ENCODE measurements around the gene PLAGL2.
A peak's percentile ranks its signal among the peaks of the same experiment; 100 is the strongest.

PLAGL2 gene

DNA sequence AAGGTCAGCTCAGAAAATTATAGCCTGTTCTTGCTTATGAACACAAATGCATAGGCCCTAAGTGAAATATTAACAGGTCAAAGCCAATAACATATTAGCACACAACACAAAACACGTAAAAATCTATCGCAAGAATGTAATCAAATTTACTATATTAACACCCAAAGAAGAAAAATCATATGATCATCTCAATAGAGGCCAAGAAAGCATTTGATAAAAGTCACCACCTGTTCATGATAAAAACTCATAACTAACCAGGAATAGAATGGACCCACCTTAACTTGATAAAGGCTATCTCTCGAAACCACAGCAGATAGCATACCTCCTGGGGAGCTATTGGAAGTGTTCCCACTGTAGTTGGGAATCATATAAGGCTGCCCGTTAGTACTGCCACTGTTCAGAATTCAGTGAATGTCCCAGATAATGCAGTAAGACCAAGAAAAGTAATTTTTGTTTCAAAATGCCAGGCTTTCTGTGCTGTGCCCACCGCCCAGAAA, 21.8 kb upstream of the PLAGL2 start:
- DNase-seq: no peak

DNA sequence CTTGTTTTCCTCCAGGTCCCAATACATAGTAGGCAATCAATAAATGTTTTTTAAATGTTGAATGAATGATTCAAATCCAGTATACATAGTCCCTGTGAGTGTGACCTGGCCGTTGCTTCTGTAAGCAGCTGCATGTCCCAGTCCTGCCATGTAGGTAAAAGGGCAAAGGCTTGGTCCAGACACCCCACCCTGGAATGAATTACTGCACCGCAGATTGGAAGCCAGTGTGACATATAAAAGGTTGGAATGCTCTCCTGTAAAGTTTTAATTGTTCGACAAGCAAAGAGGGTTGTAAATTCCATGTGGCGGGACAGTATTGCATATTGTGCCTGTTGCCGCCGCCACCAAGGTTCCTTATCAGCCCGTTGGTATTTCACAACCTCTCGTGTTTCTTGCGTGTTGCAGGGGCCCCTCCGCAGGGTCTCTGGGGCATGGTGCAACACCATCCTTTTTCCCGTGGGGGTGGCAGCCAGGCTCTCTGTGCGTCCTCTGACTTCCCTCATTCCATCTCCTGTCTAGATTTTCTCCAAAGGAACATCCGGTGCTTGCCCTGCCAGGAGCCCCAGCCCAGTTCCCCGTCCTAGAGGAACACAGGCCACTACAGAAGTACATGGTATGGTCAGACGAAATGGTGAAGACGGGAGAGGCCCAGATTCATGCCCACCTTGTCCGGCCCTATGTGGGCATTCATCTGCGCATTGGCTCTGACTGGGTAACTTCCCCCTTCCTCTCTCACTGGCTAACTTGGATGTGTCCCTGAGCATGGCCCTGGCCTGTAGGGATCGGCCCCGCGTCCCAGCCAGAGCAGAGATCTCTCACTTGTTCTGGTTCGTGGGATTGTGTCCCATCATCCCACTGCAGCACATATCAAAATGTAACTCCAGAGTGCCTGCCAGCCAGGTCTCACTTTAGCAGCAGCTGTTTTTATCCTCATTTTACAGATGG, 20.5 kb upstream of the PLAGL2 start:
- DNase-seq: peak; percentile 66

DNA sequence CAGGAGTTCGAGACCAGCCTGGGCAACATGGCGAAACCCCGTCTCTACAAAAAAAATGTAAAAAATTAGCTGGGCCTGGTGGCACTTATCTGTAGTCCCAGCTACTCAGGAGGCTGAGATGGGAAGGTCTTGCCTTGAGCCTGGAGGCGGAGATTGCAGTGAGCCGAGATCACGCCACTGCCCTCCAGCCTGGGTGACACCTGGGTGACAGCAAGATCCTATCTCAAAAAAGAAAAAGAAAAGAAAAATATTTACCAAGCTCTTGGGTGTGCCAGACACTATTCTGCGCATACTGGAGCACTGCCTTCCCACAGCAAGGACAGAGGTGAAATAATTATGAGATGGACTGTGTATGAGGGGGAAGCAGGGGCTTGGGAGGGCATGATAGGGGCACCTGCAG, 19.8 kb upstream of the PLAGL2 start:
- no peak for DNase-seq

DNA sequence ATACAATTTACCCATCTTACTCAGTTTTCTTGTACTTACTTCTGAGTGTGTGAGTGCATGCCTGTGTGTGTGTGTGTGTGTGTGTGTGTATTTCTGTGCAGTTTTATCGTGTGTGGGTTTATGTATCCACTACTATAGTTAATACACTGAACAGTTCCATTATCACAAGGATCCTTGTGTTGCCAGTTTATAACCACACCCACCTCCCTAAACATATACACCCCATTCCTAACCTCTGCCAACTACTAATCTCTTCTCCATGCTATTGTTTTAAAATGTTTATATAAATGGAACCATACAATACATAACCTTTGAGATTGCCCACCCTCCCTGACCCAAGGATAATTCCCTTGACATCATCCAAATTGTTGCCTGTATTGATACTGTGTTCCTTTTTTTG, 18.8 kb upstream of the PLAGL2 start:
- no peak for DNase-seq

DNA sequence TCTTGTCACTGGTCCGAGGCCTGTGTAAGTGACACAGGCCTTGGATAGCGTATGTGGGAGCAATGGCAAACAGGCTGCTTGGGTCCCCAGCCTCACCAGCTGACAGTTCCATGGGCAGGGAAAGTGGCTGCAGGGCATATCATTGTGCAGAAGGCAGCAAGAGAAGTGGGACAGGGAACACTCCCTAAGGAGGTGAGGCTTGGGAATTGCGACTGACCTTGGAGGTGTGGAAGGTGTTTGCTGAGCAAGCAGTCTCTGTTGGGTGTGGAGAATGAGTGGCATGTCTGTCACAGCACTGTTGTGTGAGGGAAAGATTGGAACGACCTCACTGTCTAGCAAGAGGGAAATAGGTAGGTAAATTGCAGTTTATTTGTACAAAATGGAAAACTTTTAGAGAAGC, 16.9 kb upstream of the PLAGL2 start:
- no peak for DNase-seq

DNA sequence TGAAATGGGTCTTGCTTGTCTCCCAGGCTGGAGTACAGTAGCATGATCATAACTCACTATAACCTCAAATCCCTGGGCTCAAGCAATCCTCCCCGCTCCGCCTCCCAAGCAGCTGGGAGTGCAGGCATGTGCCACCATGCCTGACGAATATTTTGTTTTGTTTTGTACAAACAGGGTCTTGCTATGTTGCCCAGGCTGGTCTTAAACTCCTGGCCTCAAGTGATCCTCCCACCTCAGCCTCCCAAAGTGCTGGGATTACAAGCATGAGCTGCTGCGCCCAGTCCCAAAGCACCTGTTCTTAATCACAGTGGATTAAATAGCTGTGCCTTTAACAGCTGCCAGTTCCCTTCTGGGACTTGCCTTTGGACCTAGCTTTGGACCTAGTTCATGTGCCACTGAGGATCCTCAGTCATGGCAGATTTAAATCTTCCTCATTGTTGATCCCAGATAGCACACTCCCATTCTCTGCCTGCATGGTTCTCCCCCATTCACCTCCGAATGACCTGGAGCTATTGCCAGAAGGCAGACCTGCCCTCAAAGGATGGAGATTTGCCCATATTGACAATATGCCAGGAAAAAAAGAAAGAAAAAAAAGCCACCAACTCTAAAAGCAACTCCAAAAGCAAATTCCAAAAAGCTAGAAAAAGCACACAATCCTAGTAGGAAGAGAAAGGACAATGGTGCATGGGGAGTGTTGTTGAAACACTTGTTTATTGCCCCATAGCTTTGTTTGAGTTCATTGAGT, 10.8 kb upstream of the PLAGL2 start:
- DNase-seq: no peak

DNA sequence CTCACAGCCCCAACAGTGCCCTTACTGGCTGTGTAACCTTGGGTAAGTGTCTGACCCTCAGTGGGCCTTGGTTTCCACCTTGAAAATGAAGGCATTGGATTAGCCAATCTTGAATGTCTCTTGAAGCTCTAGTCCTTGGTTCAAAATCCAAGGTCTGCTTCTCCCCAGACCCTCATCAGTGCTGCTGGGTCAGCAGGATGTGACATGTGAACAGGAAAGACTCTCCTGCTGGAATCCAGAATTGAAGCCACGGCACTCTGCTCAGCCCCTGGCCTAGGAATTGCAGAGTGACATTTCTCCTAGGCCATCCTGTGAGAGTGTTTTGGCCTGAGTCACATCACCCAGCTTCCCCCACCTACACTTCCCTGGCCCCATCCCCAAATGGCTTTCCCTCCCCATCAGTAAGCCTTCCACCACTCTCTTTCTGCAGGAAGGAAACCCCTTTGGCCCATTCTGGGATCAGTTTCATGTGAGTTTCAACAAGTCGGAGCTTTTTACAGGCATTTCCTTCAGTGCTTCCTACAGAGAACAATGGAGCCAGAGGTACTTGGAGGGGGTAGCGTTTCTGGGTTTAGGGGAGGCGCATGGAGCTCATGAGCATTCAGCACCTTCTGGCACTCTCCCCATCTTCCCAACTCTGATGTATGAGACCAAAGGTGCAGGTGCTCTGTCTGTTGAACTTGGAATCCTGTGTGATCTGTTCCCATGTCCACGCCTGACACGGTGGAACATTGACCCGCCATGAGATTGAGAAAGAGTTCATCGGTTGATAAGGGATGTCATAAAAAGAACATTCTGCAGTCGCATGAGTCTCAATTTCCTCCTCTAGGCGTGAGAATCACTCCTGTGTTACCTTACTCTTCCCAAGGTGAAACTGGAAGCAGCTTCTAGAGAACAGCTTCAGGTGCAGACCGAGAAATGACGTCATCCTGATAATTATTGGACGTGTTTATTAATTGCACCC, 8.9 kb upstream of the PLAGL2 start:
- no peak for DNase-seq

DNA sequence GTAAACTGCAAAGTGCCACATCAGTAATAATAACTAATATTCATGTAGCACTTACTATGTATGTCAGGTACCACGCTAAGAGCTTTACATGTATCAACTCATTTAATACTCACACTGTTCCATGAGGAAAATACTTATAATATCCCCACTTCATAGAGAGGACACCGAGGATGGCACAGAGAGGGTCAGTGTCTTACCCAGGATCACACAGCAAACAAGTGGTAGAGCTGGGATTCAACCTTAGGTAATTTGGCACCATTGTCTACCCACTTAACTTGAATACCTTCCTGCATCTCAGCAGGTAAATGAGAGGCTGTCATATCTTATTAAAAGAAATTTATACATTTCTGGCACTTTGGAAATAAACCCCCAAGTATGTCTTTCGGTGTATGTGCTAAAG, 8.2 kb upstream of the PLAGL2 start:
- DNase-seq: no peak

DNA sequence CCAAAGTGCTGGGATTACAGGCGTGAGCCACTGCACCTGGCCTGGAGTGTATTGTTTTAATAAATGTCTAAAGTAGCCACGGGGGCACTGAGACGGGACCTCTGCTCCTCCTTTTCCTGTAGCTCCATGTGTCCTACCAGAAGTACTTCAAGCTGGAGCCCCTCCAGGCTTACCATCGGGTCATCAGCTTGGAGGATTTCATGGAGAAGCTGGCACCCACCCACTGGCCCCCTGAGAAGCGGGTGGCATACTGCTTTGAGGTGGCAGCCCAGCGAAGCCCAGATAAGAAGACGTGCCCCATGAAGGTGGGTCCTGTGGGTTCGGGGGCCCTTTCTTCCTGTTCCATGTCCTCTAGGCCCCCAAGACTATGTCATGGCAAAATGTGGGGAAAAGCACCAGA, 7.6 kb upstream of the PLAGL2 start:
- no peak for DNase-seq

DNA sequence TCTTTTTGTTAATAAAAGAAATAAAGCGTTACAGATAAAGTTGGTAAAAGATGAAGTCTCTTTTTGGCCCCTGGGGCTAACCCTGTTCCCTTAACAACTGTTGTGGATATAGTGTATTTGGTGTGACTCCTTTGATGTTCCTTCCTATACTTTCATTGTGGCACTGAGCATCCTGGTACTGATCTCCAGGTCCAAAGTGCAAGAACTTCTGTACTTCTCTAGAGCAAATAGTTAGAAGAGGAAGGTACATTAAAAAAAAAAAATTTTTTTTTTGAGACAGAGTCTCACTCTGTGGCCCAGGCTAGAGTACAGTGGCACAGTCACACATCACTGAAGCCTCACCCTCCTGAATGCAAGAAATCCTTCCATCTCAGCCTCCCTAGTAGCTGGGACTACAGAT, 6.3 kb upstream of the PLAGL2 start:
- no peak for DNase-seq

DNA sequence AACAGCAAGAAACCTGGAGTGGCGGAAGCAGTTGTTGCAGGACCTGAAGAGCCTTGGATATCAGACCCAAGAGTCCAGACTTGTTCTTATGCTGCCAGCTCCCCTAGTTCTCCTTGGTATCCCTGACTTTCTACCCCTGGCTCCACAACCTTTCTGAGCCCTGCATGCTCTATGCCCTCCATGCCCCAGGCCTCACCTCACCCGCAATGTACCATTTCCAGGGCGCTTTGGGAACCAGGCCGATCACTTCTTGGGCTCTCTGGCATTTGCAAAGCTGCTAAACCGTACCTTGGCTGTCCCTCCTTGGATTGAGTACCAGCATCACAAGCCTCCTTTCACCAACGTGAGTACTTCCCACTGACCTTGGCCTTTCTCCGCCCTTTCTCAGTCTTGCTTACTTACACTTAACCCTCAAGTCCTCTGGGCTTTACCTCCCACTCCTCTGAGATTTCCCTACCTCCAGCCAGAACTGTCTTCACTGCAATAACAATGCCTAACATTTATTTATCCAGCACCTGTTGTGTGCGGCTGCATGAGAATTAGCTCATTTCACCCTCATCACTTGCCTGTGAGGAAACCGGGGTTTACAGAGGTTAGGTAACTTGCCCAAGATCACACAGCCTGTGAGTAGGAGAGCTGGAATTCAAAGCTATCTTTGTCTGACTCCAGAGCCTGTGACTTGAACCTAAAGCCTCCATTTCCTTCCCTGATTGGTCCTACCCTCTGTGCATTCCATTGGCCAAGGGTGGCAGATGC, 2.5 kb upstream of the PLAGL2 start:
- no peak for DNase-seq

DNA sequence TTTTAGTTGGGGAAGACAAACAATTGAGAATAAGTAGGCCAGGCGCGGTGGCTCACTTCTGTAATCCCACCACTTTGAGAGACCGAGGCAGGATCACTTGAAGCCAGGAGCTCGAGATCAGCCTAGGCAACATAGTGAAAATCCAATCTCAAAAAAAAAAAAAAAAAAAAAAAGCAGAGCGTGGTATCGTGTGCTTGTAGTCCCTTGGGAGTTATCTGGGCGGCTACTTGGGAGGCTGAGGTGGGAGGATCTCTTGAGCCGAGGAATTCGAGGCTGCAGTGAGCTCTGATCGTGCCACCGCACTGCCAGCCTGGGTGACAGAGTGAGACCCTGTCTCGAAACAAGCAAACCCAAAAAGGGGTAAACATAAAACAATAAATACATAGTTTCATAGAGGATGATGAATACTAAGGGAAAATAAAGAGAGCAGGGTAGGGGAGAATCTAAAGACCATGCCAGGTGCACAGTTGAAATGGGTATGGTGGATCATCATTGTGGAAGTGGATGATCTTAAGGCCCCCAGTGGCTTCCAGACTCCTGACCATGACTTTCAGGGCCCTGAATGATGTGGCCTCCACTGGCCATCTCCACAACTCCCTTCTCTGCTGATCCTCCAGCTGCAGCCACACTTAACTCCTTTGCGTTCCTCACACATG, 1.1 kb upstream of the PLAGL2 start:
- no peak for DNase-seq

DNA sequence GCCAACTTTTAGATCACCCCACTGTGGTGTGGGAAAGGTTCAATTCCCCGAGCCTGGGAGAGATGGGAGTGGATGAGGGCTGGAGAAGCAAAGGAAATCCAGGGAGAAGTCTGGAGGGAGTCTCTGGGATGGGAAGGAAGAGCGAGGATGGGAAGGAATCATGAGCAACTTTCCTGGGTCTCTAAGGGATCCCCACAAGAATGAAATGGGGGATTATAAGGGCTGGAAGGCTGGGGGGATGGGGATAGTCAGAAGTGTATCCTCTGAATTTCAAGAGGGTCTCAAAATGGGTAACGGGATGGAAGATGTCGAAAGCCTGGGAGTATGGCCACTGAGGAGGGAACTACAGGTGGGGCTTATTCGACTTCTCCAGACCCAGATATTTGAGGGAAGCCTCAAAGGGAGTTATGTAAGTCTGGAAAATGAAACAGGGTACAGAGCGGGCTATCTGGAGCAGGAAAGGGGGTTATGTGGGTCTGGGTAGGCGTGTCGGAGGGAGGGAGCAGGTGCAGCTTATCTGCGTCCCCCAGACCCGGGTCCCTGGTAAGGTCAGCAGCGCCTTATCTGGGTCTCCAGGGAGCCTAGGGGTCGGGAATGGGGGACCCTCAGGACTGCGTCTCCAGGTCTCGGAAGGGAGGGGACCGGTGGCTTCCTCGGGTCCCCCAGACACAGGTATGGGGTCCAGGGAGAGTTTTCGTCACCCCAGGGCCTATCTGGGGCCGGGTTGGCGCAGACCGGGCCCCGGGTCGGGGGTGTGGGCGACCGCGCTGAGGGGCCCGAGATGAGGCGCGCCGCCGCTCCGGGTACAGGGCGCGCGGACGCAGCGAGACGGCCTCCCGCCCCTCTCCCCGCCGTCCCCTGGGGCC, 550 bp downstream of the PLAGL2 start:
- no peak for DNase-seq

DNA sequence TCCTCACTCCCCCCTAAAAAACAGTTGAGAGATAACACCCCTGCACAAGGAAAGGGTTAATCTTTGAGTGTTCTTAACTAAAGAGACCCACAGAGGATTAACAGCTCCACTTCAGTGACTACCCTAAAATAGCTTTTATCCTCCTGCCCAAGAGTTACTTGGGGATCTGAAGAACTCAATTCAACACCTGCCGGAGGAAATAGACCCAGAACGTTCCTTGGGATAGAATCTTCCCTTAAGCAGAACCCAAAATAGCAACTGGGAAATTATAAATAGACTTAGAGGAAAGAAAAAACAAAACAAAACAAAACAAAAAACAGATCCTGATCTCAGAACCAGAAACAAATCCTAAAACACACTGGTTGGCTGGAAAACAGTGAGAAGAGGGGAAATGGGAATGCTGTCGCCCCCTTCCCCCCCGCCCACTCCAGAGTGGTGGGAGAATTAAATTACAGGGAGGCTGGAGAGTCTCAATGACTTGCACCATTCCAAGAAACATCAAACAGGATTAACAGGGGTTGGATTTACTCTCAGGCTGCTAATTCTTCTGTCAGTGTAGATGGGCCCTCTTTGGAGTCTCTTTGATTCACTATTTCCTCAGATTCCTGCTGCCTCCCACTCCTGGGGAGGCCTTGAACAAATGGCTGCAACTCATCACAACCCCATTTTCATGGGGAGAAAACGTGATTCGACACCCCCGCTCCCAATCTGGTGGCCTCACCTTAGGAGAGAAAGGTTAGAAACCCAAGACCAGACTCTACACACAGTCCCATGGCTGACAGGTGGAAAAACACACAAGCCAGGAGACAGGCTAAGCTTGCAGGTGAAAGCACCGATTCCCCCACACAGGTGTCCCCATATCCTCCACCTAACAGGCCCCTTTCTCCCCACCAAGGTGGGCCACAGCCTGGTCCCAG, 1.4 kb downstream of the PLAGL2 start:
- no peak for DNase-seq

DNA sequence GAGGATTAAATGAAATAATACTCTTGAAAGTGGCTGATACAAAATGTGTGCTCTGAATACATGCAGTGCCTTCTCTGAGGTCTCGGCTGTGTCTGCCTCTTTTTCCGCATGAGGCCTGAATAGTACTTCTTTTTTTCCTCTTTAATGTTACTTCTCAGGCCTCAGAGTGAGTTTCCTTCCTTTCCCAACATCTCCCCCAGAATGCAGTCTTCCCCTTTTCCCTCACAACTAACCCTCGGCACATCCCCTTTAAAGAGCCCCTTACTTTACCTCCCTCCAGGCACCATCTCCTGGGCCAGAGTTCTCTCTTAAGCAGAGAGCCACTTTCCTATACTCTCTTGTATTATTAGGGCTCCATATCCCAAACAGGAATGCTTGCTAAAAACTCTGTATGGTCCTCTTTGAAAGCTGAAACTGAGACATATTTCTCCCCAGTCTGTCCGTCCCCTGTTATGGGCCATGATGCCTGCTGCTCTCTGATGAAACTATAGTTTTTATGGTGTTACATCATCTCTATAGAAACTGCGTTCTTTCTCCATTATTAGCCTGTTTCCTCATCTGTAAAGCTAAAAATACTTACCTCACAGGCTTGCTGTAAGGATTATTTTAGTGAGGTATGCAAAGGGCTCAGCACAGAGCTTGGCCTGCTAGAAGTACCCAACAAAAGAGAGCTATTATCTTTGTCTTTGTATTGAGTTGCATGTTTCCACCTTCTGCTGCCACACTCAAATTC, 2.3 kb downstream of the PLAGL2 start:
- peak; percentile 94 for DNase-seq

DNA sequence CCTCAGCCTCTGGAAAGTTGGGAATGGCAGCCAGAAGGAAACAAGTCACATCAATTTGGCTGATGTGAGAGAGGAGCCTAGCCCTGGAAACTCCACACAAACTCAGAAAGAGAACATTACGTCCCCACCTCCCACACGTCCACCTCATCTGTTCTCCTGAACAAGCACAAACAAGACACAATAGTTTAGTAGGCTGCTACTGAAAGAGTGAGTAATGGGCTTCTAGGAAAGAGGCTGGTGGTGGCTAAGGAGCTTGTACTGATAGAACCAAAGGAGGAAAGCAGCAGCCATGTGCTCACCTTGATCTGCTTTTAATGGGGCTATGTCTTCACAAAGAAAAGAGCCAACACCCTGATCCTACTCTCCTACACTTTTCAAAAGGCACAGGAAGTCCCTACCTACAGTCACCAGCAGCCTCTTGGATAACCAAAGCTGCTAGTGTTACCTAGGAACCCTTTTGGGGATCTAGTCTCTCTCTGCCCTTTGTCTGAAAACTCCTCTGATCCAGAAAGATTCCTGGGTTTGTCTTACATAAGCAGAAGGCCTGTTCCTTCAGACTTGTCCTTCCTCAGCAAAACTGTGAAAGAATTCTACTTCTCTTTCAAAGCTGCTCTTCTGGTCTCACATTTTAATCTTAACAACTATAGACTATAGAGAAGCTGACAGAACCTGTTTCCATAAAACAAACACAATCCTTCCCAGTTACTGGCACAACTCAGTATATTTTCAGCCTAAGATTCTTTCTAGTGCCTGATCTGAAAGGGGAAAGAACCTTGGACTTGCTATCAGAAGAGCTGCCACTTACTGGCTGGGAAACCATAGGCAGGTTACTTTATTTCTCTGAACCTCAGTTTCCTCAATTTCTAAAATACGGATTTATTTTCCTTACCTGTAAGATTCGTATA, 3.1 kb downstream of the PLAGL2 start:
- DNase-seq: no peak

All from SIG-M5 (cell line).